HG03442 (cell line): ENCODE measurements around the gene PTPRU.

Experiments
- ATAC-seq: cut with Tn5 transposase; IDR thresholded peaks from one replicate; pipeline ENCODE4 v1.9.1; 2021; ENCODE audit warnings: mild to moderate bottlenecking, moderate library complexity; ENCODE audit not compliant: unreplicated experiment

Gene PTPRU

GRCh38 chr1:29235955-29236711 lies at the start of gene PTPRU:
Gene PTPRU, plus strand, starts transcription at chr1:29236522. Its CDS starts 123 bp downstream, at chr1:29236645.
- peak; percentile 74 for ATAC-seq

DNA sequence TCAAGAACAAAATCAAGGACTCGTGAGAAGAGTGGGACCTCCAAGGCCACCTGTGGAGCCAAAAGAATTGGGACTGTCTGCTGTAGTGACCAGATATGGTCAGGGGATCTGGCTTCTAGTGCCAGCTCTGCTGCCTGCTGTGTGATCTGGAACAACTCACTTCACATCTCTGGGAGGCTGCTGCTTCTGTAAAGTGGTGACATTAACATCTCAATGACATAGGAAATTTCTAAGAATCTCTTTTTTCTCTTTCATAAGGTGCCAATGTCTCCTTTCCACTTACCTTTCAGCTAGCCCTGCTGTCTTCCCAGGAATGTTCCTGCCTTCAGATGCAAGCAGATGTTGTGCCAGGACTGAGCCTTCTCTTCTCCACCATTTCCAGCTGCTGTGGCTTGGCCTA lies 49.6 kb upstream of the PTPRU start:
- ATAC-seq: no peak

DNA sequence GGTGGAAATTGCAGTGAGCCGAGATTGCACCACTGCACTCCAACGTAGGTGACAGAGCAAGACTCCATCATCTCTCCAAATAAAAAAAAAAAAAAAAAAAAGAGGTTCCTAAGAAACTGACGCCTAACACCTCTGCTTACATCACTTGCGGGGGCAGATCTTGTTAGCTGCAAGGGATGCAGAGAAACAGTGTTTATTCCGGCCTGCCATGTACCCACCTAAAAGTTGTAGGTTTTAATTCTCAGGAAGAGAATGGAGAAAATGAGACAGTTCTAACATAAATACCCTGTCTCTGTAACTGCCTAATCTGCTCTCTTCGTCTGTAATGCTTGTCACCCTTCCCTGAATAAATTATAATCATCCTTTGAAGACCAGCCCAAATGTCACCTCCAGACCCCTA lies 45.6 kb upstream of the PTPRU start:
- ATAC-seq: no peak

DNA sequence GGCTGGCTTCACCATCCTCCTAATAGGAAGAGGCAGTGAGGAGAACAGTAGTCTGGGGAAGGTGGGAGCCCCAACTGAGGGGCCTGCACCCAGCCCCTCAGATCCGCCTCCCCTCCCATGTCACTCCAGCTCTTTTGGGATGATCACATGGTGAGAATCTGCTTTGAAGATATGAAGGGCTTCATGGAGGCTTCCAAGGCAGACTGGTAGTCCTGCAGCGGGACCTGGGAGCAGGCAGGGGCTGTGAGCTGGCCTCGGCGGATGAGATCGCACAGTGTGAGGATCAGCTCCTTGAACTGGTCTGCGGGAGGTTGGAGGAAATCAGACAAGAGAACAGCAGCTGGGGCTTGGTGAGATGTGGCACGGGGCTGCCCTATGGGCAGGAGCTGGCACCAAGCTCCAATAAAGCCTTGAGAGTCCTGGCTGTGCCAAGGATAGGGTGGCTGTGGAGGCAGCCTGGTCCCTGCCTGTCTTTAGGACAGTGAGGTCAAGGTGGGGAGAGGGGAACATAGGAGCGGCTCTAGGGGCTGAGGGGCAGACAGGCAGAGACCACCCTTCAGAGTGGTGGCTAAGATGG lies 42.4 kb upstream of the PTPRU start:
- no peak for ATAC-seq

- ATAC-seq: no peak
These were observed 40.4 kb upstream of the PTPRU start for GRCh38 chr1:29195881-29196291.

DNA sequence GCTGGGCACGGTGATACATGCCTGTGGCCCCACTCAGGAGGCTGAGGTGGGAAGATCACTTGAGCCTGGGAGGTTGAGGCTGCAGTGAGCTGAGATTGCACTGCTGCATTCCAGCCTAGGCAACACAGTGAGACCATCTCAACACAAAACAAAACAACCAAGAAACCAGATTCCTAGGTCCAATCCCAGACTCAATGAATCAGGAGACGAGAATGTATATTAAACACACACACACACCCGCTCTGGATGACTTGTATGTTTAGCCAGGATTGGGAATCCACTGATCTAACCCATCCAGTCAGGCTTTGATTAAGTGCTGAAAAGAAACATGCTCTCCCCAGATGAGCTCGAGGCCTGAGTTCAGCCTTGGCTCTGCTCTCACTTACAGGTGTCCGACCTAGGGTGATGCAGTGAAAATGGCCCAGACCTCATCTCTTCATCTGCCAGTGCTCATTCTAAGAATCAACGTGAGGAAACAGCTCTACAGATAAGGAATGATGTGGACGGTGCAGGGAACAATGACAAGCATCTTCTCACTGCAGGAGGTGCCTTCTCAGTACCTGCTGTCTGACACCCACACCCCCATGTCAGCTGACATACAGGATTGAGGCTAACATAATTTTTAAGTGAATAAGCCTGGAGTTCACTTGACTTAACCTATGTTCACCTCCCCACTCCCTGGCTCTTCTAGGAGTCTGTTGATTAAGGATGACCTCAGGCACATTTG lies 39.3 kb upstream of the PTPRU start:
- ATAC-seq: no peak

- no peak for ATAC-seq
These were observed 38.8 kb upstream of the PTPRU start for GRCh38 chr1:29197590-29197924.

GRCh38 chr1:29197993-29198392 lies 38.3 kb upstream of the PTPRU start:
- no peak for ATAC-seq

DNA sequence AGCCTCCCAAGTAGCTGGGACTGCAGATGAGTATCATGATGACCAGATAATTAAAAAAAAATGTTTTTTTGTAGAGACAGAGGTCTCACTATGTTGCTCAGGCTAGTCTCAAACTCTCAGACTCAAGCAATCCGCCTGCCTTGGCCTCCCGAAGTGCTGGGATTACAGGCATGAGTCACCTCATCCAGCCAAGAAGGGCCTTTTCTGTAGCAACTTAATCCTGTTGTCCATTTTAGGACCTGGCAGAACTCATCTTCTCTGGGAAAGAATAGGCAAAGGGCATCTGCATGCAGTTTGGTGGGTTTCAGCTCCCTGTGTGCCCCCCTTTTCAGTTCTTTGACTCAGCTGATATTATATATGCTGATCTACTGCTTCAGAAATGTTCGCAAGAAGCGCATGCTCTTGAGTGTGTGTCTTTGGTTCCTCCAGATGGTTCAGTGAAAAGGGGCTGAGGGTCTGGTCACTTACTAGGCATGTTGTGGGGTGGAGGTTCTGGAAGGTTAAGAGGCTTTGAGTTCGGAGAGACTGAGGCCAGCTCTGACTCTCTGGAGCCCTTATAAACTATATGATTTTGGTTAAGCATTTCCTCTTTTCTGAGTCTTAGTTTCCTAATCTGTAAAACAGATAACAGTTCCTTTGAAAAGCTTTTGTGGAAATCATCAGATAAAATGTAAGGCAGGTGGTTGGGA lies 35.3 kb upstream of the PTPRU start:
- ATAC-seq: no peak

GRCh38 chr1:29201595-29202051 lies 34.7 kb upstream of the PTPRU start:
- ATAC-seq: no peak

- no peak for ATAC-seq
These were observed 34.3 kb upstream of the PTPRU start for GRCh38 chr1:29202053-29202452.

- peak; percentile 65 for ATAC-seq
These were observed 33.6 kb upstream of the PTPRU start for GRCh38 chr1:29202584-29203340.

DNA sequence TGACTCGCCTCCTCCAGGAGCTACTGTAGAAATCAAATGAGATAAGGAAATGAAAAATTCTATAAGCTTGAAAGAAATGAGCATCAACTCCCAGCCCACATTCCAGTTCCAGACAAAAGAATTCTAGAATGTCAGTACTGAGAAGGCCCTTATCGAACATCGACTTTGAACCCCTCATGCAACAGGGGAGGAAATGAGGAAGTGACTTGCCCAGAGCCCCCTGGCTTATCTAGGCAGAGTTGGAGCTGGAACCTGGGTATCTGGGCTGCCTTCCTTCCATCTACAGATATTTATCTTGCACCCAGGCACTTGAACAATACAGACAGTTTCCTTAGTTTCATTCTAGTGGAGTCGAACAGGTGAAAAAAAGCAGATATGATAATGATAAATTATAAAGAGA lies 27.9 kb upstream of the PTPRU start:
- ATAC-seq: no peak

DNA sequence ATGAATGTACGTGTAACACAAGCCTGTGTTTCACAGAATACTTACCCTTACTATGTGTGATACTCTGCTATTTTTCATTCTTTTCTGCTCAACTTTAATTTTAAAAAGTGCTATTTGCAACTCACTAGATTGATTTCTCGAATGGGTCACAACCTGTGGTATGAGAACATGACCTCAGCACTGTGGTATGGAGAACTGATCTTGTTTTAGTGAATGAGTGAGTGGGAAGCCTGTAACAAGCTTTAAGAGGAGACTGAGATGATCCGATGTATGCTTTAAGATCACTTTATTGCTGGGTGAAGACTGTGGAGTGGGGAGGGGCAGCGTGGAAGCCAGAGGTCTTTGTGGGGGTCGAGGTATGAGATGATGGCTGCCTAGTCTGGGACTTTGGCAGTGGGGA lies 27.1 kb upstream of the PTPRU start:
- ATAC-seq: no peak

DNA sequence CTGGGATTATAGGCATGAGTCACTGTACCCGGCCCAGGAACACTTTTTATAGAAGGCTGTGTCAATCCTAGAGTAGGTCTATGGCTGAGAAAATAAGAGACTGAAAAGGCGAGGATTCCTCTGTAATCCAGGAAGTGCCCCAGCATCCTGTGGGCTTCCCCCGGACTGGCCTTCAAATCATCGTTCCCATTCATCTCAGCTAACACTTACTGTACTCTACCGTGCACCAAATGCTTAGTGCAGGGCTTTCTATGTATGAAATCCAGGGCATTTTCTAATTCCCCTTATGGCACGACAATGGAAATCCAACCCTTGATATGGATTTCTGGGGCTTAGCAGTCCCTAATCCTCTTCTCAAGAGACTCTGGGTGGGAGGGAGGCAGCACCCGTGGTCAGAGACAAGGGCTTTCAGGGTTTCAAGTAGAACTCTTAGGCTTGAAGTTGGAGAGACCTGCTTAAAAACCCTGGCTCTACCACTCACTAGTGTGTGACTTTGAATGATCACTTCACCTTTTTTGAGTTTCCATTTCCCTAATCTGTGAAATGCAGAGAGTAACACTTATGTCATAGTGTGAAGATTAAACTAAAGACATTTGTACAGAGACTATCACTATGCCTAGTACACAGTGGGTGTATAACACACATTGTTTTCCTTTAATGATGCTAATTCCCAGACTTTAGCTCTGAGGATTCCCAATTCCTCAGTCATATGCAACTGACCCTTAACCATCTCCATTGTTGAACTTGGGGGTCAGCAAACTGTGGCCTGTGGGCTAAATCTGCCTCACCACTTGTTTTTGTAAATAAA lies 25.8 kb upstream of the PTPRU start:
- ATAC-seq: no peak

DNA sequence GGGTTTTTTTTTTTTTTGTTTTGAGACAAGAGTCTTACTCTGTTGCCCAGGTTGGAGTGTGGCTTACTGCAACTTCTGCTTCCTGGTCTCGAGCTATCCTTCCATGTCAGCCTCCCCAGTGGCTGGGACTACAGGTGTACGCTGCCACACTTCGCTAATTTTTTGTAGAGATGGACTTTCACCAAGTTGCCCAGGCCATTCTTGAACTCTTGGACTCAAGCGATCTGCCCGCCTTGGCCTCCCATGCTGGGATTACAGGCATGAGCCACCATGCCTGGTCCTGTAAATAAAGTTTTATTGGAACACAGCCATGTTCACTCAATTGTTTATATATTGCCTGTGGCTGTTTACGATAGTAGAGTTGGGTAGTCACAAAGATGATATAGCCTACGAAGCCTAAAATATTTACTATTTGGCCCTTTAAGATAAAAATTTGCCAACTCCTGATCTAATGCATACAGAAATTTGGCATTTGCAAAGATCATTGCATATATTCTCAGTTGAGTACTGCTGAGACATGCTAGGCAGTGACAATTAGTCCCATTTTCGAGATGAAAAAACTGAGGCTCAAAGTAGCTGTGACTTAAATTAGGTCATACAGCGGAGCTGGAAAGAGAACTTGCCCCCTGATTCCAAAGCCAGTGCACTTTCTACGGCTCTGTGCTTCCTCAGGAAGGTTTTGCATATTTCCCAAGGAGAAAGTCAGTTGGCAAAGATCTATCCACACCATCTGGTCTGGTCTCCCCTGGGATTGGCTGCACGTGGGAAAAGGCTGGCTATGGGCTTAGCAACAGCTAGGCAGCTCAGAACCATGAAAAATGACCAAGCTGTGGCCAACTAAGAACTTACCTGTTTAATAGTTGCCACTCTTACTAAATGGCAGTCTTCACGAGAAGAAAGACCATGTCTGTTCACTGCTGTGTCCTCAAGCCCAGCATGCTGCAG lies 25.0 kb upstream of the PTPRU start:
- no peak for ATAC-seq

DNA sequence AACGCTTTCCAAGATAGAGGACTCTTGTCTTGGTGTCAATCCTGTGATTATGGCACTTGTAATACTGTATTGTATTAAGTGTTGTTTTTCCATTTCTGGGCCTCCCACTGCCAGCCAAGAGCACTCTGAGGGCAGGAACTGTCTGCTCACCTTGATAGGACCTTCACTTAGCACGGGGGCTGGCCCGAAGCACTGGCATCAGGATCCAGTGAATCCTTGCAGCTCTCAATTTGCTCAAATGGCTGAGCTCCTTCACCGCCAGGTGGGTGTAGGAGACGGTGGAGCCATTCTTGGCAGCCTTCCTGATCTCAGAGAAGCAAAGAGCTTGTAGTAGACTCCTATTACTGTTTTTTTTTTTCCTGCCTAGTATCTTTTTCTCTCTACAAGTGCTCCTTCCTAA lies 23.3 kb upstream of the PTPRU start:
- ATAC-seq: no peak

- no peak for ATAC-seq
These were observed 18.7 kb upstream of the PTPRU start for GRCh38 chr1:29217633-29218032.

DNA sequence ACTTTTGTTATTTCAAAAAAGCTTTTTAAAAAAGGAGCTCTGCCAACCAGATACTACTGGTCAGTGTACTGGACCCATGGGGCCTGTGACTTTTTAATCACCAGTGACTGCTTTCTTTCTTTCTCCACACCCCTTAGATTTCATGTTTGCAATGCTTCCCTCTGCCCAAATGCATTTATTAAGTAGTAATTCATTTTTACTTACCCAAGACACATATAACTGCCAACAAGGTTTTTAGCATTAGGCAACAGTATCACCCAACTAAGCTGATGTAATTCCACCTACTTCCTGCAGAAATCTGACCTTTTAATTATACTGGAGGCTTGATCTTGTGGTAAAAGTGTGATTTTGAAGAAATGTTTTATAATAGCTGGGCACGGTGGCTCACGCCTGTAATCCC lies 18.1 kb upstream of the PTPRU start:
- no peak for ATAC-seq
